HL-60/S4 (cell line): ENCODE results near the gene AQP6.

ENCODE experiments used
- in situ Hi-C: fragments of 300-500 bp; cut with MboI; formaldehyde crosslinking; loops from 2 replicates; pipeline ENCODE4 v1.14.3; 2022; ENCODE audit warnings: low sequenced_read_pairs

AQP6 gene

DNA sequence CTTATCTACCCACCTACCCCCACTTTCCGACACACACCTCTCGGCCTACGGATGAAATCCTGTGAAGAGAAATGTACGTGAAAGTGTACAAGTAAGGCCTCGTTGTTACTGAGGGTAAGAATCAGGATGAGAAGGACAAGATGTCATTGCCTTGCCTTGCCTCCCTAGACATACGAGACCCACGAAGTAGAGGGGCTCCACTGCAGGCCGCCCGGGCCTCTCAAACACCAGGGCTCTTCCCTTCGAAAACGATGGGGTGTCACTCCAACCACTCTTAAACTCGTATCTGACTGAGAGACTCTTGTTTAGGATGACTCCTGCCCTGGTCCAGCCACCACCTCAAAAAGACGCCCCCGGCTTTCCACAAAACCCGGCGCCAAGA lies 52.0 kb downstream of the AQP6 start:
- in situ Hi-C loops: no loop called here

DNA sequence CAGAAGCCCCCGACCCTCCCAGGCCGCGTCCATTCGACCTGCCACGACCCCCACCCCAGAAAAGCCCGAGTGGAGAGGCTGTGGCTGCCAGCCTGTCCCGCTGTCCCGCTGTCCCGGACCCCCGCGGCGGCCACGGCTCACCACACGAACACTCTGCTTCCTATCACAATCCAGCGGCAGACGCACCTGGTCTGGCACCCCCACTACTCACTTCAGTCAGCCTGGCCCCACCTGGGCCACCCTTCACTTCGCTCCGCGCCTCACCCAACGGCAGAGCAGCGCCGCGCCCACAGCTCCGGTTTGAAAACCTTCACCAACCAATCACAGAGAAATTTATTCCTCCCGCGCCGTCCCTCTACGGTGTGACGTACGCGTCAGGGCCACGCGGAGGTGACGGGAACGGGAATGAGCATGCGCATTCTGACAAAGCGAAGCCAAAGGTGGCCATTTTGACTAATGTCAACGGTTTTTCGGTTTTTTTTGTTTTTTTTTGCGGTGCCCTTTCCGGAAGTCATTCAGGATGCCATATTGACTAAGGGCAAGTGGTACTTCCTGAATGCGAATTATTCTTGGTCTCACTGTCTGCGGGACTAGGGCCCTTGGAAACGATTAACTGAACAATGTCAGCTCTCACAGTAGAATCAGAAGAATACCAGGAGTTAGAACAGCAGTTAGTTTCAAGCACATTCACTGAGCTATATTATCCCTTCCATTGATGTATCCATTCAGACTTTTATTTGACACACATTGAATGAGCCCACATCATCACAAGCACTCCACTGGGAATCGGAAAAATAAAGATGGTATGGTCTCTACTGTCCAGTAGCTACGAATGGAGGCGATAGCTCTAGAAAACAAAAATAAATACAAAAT lies 52.7 kb downstream of the AQP6 start, which contains the start of gene RACGAP1:
Gene RACGAP1, minus strand, starts transcription at position 308 of the 873 bp plus-strand sequence. CDS start 8,779 bp downstream, outside the sequence.
- in situ Hi-C loops: no loop called here

DNA sequence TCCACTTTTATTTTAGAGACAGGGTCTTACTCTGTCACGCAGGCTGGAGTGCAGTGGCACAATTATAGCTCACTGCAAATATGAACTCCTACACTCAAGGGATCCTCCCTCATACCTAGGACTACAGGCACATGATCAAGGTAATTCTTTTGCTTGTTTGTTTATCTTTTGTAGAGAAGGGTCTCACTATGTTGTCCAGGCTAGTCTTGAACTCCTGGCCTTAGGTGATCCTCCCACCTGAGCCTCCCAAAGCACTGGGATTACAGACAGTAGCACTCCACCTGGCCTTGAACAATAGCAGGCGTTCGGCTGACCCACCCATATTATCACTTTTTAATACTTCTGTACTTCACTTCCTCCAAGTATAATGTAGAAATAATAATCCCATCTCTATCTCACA lies 53.9 kb downstream of the AQP6 start:
- in situ Hi-C loops: no loop called here
